Measurements from ENCODE around the gene PECR. TPM values are rescaled to one million over a fixed set of nuclear protein-coding genes. Genes with fewer than 3 reads are reported as not detected.

Gene PECR
- total RNA-seq, result 6.1 and 6.5 TPM in 2 replicates

GRCh38 chr2:216081487-216082116 lies at the start of gene PECR, which contains the start of gene TMEM169:
TSS of gene PECR (minus strand) at chr2:216081809. CDS start at chr2:216081741, 68 bp downstream.
TSS of gene TMEM169 (plus strand) at chr2:216081919. CDS start at chr2:216095964, 14,045 bp downstream.

GRCh38 chr2:216108967-216109921 lies 27.6 kb upstream of the PECR start, which contains the start of gene XRCC5:
TSS of gene XRCC5 (plus strand) at chr2:216109348. CDS start at chr2:216109437, 89 bp downstream.

DNA sequence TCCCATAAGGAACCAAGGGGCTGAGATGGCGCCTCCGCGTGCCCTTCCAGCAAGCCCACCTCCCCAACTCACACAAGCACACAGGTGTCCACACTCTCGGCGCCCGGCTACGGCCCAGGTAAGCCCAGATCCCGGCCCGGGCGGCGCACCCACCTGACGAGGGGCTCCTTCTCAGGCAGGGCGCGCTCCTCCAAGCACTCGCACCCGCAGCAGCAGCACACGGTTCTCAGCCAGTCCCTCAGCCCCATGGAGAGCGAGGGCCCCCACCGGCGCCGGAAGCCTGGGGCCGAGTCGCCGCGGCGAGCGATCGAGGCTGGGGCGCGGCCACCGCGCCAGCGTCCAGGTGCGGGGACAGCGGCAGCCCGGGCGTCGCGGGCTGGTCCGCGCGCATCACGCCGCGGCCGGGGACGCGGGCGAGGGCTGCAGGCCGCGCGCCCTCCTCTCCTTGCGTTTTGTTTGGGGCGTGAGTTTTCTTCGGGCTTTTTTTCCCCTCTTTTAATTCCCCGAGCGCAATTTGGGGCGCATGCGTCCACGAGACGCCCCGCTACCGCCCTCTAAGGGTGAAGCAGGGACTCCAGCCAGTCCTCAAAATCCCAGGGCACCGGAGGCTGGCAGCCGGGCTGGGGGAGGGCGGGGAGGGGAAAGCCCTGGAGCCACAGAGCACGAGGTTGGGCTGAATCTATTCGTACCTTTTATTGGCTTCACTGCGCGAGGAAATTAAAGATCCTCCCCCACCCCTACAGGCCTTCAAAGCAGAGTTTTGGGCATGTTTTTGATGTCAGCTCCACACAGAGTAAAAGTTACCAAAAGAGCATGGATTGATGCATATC lies 68.3 kb downstream of the PECR start, which contains the start of gene MREG:
Gene MREG, minus strand, starts transcription at position 472 of the 830 bp plus-strand sequence. Its CDS starts 224 bp downstream, at position 248.

Other genes starting within 250 kb of the PECR start
- 5.5 and 8.7 TPM in 2 replicates for gene MREG, start 68.3 kb downstream of the PECR start, total RNA-seq
- gene TMEM169, start 110 bp upstream of the PECR start, total RNA-seq, result 0.07 and 0.13 TPM in 2 replicates
- gene XRCC5, start 27.5 kb upstream of the PECR start, total RNA-seq, result 418 and 432 TPM in 2 replicates